Transverse colon (tissue), 4 donors: ENCODE results near the gene CLGN. TPM values are rescaled to one million over a fixed set of nuclear protein-coding genes. Genes with fewer than 3 reads are reported as not detected.

Source experiments
- DNase-seq: peaks from one replicate; pipeline ENCODE4 v3.0.0-alpha.2; 2019
- H3K27ac ChIP-seq, 4 donors: fragments of 200-600 bp; sonication (generic); 2 replicates each; pipeline ENCODE4 v1.5.1; 2016 to 2018; ENCODE audit warnings: inconsistent platforms in 4 of 4
- H3K27me3 ChIP-seq: fragments of 200-600 bp; sonication (generic); 2 replicates; pipeline ENCODE4 v1.5.1; 2017; ENCODE audit warnings: inconsistent platforms
- H3K36me3 ChIP-seq, 4 donors: fragments of 200-600 bp; sonication (generic); 2 replicates each; pipeline ENCODE4 v1.5.1; 2017 to 2019; ENCODE audit warnings: inconsistent platforms in 4 of 4
- H3K4me1 ChIP-seq, 4 donors: fragments of 200-600 bp; sonication (generic); 2 replicates each; pipeline ENCODE4 v1.5.1; 2017 to 2020; ENCODE audit warnings: inconsistent platforms in 4 of 4
- H3K4me3 ChIP-seq, 4 donors: fragments of 200-600 bp; sonication (generic); 1 replicate in 1 of 4; 2 replicates in 3 of 4; pipeline versions ENCODE4 v1.5.1 to v1.6.1; 2017 to 2019; ENCODE audit warnings: inconsistent platforms in 4 of 4
- H3K9me3 ChIP-seq, 2 donors: fragments of 200-600 bp; sonication (generic); 2 replicates each; pipeline ENCODE4 v1.5.1; 2017 to 2019; ENCODE audit warnings: inconsistent platforms in 2 of 2
- CTCF ChIP-seq, 5 experiments: fragments of 200-600 bp in 3 of 5; fragments of 450-650 bp in 2 of 5; sonication (generic) in 3 of 5; IDR thresholded peaks; 1 replicate in 2 of 5; 2 replicates in 3 of 5; pipeline ENCODE4 v1.5.1; 2016 to 2017; ENCODE audit warnings: antibody characterized with exemption in 5 of 5, inconsistent platforms in 3 of 5, mild to moderate bottlenecking in 2 of 5, moderate library complexity in 1 of 5
- EP300 ChIP-seq: sonication (generic); formaldehyde crosslinking; IDR thresholded peaks from one replicate; pipeline ENCODE4 v1.6.1; 2017; ENCODE audit warnings: antibody characterized with exemption, low read depth
- POLR2A ChIP-seq: fragments of 450-650 bp; IDR thresholded peaks from one replicate; pipeline ENCODE4 v1.6.1; 2016; ENCODE audit warnings: antibody characterized with exemption, mild to moderate bottlenecking, moderate library complexity
- POLR2AphosphoS5 ChIP-seq, 3 donors: sonication (generic); formaldehyde crosslinking; IDR thresholded peaks; one replicate each; pipeline ENCODE4 v1.6.1; 2016; ENCODE audit warnings: antibody characterized with exemption in 3 of 3
- WGBS, 2 donors: methylation state at CpG; one replicate each; pipeline ENCODE4 v1.1.5; 2018; ENCODE audit warnings: low coverage in 1 of 2; 5-methylcytosine and 5-hydroxymethylcytosine counted together
- in situ Hi-C, 4 donors: fragments of 200-750 bp; cut with MboI; loops; one replicate each; pipeline versions ENCODE4 v1.15.0 to v1.15.1; 2017; ENCODE audit warnings: low sequenced_read_pairs in 3 of 4, low pct_ligation_motif_present in 1 of 4, low pct_unique_long_range_greater_than_20kb in 1 of 4
- intact Hi-C: fragments of 100-400 bp; cut with DNase I; formaldehyde crosslinking; loops from one replicate; pipeline ENCODE4 v1.15.1; 2023; ENCODE audit warnings: low total_unique reads
- total RNA-seq, 4 donors: library from RNA; depleted of rRNA; stranded (reverse); fragments of >200 nt; gene quantifications; one replicate each; pipeline ENCODE4 v1.1.0, GENCODE V29; 2016

Gene CLGN
- total RNA-seq, 4 donors from 2014 or later: 1.5 to 2.4 (median 1.5) TPM; not detected in 1

DNA sequence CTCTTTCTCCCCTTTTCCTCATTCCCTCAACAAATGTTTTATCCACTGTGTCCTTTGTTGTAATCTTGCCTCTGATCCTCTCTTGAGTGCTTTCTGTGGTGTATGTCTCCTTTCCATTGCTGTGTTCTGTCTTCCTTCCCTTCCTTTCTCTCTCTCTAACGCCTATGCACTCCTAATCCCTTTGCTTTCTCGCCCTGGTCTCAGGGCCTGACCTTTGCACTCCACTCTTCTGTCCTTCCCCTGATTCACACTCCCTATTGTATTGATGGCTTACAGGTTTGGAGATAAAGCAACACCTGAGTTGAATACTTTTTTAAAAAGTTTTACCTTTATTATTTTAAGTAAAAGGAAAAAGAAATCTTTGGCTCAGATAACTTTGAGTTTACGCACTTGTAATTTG is 69.6 kb downstream of the CLGN start:
- in situ Hi-C loops: loop anchor here in 2 of 4 donors (25.0 kb wide), 1 partner anchor 504 kb away; no protein-coding TSS in a partner anchor
- TF ChIP-seq POLR2A (no peak), POLR2AphosphoS5 (IDR thresholded peaks at IDR 0.05) (no peak), EP300 (no peak), CTCF (IDR thresholded peaks at IDR 0.05) (no peak)
- 66 to 71% methylated on average over 1 to 3 of the region's 3 CpGs for WGBS, 2 donors
- H3K27ac ChIP-seq: no peak overlapping the region
- intact Hi-C loops: no loop called here
- no peak overlapping the region for H3K4me3 ChIP-seq
- no peaks in the 10 kb centered on the region for H3K9me3 ChIP-seq
- no peaks in the 10 kb centered on the region for H3K36me3 ChIP-seq
- H3K27me3 ChIP-seq: no peaks in the 10 kb centered on the region
- DNase-seq: no peak
- H3K4me1 ChIP-seq: peaks cover 0 to 19% (median 8%) of the 10 kb centered on the region in 4 donors

GRCh38 chr4:140355288-140355687 is 72.2 kb downstream of the CLGN start:
- in situ Hi-C loops: loop anchor here in 2 of 4 donors (25.0 kb wide), 1 partner anchor 507 kb away; no protein-coding TSS in a partner anchor
- H3K27me3 ChIP-seq: no peaks in the 10 kb centered on the region
- no peak overlapping the region for H3K27ac ChIP-seq
- intact Hi-C loops: no loop called here
- H3K36me3 ChIP-seq: no peaks in the 10 kb centered on the region
- peaks cover 0 to 13% (median 5%) of the 10 kb centered on the region in 4 donors for H3K4me1 ChIP-seq
- H3K9me3 ChIP-seq: no peaks in the 10 kb centered on the region
- no peak for DNase-seq
- 72 to 100% methylated on average over 1 of the region's 1 CpG for WGBS, 2 donors
- TF ChIP-seq POLR2A (no peak), CTCF (IDR thresholded peaks at IDR 0.05) (no peak), EP300 (no peak), POLR2AphosphoS5 (IDR thresholded peaks at IDR 0.05) (no peak)
- no peak overlapping the region for H3K4me3 ChIP-seq

DNA sequence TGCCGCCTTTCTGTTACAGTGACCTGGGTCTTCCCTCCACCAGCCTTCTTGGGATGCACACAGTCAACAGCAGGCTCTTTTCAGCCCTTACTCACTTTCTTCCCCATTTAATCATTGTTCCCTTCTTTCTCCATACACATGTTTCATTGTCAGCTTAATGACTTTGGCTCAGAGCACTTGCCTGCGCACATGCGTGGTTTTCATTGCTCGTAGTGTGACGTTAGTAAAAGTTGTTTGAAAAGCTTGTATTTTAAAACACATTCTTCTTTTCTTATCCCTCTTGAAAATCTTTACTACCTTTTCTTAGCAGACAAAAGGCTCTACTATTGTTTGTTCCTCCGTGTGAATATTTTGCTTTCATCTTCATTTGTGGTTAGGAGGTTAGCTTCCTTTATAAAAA is 73.7 kb downstream of the CLGN start:
- TF ChIP-seq POLR2AphosphoS5 (IDR thresholded peaks at IDR 0.05) (no peak), POLR2A (no peak), EP300 (no peak), CTCF (IDR thresholded peaks at IDR 0.05) (no peak)
- 53 to 75% methylated on average over 5 to 6 of the region's 6 CpGs for WGBS, 2 donors
- intact Hi-C loops (no loop called here), in situ Hi-C loops (loop anchor here in 2 of 4 donors (25.0 kb wide), 1 partner anchor 509 kb away; no protein-coding TSS in a partner anchor)
- Histone ChIP-seq H3K36me3 (no peaks in the 10 kb centered on the region), H3K9me3 (no peaks in the 10 kb centered on the region), H3K4me1 (peaks cover 0 to 13% (median 5%) of the 10 kb centered on the region in 4 donors), H3K27ac (no peak overlapping the region), H3K27me3 (no peaks in the 10 kb centered on the region), H3K4me3 (no peak overlapping the region)
- no peak for DNase-seq

DNA sequence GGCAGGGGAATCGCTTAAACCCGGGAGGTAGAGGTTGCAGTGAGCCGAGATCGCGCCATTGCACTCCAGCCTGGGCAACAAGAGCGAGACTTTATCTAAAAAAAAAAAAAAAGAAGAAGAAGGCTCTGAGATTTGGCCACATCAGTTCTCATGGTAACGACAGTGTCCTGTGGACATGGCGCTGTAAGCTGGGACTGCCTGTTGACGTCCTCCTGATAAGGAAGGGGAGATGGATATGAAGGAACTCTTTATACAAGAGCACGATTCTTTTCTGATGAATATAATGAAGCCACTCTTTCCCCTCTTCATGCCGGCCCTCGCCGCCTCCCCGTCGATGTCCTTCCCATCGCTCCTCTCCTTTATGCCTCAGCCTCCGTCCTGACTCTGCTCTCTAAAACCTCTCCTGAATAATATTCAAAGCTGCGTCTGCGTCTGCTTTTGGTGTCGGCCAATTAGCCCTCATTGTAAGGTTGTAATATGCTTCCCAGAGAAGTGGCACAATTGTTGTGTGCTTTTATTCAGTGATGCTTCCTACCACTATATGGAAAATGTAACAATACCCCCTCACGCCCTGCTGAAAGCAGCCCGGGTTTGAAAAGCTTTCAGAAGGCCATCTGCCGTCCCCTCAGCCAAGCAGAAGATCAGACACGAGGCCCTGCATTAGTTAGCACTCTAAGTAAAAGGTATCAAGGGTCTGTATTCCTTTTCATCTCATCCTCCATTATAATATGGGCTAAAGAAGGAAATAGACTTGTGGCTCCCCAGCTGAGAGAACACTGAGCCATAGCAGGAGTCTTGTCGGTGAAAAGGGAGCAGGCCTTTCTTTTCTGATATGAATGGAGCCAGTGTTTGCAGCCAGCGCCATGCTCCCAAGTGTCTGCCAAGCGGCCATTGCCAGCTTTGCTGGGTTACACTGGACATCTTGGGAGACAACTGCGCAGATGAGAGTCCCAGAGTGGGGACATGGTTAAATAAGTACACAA is 76.1 kb downstream of the CLGN start:
- Histone ChIP-seq H3K27me3 (no peaks in the 10 kb centered on the region), H3K4me3 (no peak overlapping the region), H3K36me3 (no peaks in the 10 kb centered on the region), H3K27ac (no peak overlapping the region), H3K9me3 (no peaks in the 10 kb centered on the region), H3K4me1 (no peaks in the 10 kb centered on the region)
- no peak for DNase-seq
- TF ChIP-seq POLR2AphosphoS5 (IDR thresholded peaks at IDR 0.05) (no peak), POLR2A (no peak), CTCF (IDR thresholded peaks at IDR 0.05) (no peak), EP300 (no peak)
- intact Hi-C loops: no loop called here
- in situ Hi-C loops: loop anchor here in 2 of 4 donors (25.0 kb wide), 1 partner anchor 511 kb away; no protein-coding TSS in a partner anchor
- WGBS, 2 donors: 85 to 90% methylated on average over 18 to 28 of the region's 28 CpGs
